Measurements from ENCODE around the gene FBXL16. TPM values are rescaled to one million over a fixed set of nuclear protein-coding genes. Genes with fewer than 3 reads are reported as not detected.

The FBXL16 gene
- total and polyA plus RNA-seq, 2 of the 13 experiments (the other 11 are each of a cell fraction or from before 2014, with no cell fraction given), result 0.22 to 2.0 TPM

- Histone ChIP-seq H3K4me3 (replicated peaks in 1 of 3; ENCODE audit: insufficient read depth in 1 of 3, low read depth in 2 of 3, low read length in 3 of 3) (no peak within 1 kb of the TSS), H3K27me3 (ENCODE audit: control insufficient read depth in 1 of 2, insufficient read depth in 2 of 2, low read length in 2 of 2) (no peaks in the 10 kb centered on the region; a peak in 1 of 5 replicates), H2AFZ (ENCODE audit: low read length) (no peak within 1 kb of the TSS), H3K27ac (ENCODE audit: extremely low read length, insufficient read depth, low read length) (no peak within 1 kb of the TSS), H3K9ac (ENCODE audit: insufficient read depth, low read depth, low read length) (no peak within 1 kb of the TSS), H3K9me3 (ENCODE audit: low read length) (no peaks in the 10 kb centered on the region), H3K79me2 (ENCODE audit: insufficient read depth, low read length) (peaks cover 18% of the 10 kb centered on the region), H3K4me2 (ENCODE audit: low read depth, low read length) (no peak within 1 kb of the TSS), H3K4me1 (ENCODE audit: insufficient read depth, low read length) (peaks cover 23% of the 10 kb centered on the region), H3K36me3 (replicated peaks in 1 of 2; ENCODE audit: control insufficient read depth in 1 of 2, insufficient read depth in 2 of 2, low read length in 2 of 2) (peaks cover 11 to 20% of the 10 kb centered on the region in 2 experiments; a peak in 4 of 5 replicates), H4K20me1 (ENCODE audit: insufficient read depth, low read length) (0 out of 2 replicates have a peak, but pooled peaks cover 3% of the 10 kb centered on the region)
- no peak for DNase-seq (ENCODE audit: low spot score)
- no peak for FAIRE-seq
- ChIA-PET CTCF (ENCODE audit: low intra/inter-chr PET ratio, low total read pairs) (no interaction called here), POLR2A (no interaction called here)
- no peak for TF ChIP-seq RARA (CRISPR knock-in tag; IDR thresholded peaks at IDR 0.05)
- TF ChIP-seq RFX1 (IDR thresholded peaks at IDR 0.05), result peak; percentile 48; the same call in 1 of the 2 replicates
- TF ChIP-seq AGO2 (optimal IDR thresholded peaks at IDR 0.05; ENCODE audit: low read depth, low read length), result peak; percentile 18
- TF ChIP-seq HNRNPL (IDR thresholded peaks at IDR 0.05; ENCODE audit: low read depth, low read length), result 0 out of 2 replicates have a peak, but pooled peaks have one; percentile 17
- peak; percentile 15 for TF ChIP-seq RBFOX2 (IDR thresholded peaks at IDR 0.05; ENCODE audit: low read depth, low read length)
- WGBS (ENCODE audit: low lambda C conversion rate), result 98% methylated on average over 67 of the region's 91 CpGs
- no peak for ATAC-seq
- in situ Hi-C loops (cut with HindIII; ENCODE audit: extremely low pct_ligation_motif_present, low pct_unique_long_range_greater_than_20kb) (no loop called here), intact Hi-C loops (cut with micrococcal nuclease; ENCODE audit: unreplicated experiment) (no loop called here)
- no TSS peak for BruUV-seq (replicated peaks)
Observed at GRCh38 chr16:684071-684794, 21.4 kb downstream of the FBXL16 start, which contains the start of gene JMJD8. Gene JMJD8 (minus strand): TSS chr16:684334. CDS start chr16:684319, 15 bp downstream.

GRCh38 chr16:683396-684070 is 22.1 kb downstream of the FBXL16 start:
- DNase-seq (ENCODE audit: low spot score) (no peak), FAIRE-seq (no peak), ATAC-seq (no peak)
- Histone ChIP-seq H2AFZ (ENCODE audit: low read length) (no peak overlapping the region), H3K4me2 (ENCODE audit: low read depth, low read length) (no peak overlapping the region), H3K4me1 (ENCODE audit: insufficient read depth, low read length) (peaks cover 23% of the 10 kb centered on the region), H4K20me1 (ENCODE audit: insufficient read depth, low read length) (0 out of 2 replicates have a peak, but pooled peaks cover 3% of the 10 kb centered on the region), H3K9ac (ENCODE audit: insufficient read depth, low read depth, low read length) (no peak overlapping the region), H3K79me2 (ENCODE audit: insufficient read depth, low read length) (peaks cover 16% of the 10 kb centered on the region), H3K36me3 (replicated peaks in 1 of 2; ENCODE audit: control insufficient read depth in 1 of 2, insufficient read depth in 2 of 2, low read length in 2 of 2) (peaks cover 11 to 20% of the 10 kb centered on the region in 2 experiments; a peak in 4 of 5 replicates), H3K4me3 (replicated peaks in 1 of 3; ENCODE audit: insufficient read depth in 1 of 3, low read depth in 2 of 3, low read length in 3 of 3) (no peak overlapping the region), H3K27ac (ENCODE audit: extremely low read length, insufficient read depth, low read length) (no peak overlapping the region), H3K27me3 (ENCODE audit: control insufficient read depth in 1 of 2, insufficient read depth in 2 of 2, low read length in 2 of 2) (no peaks in the 10 kb centered on the region; a peak in 1 of 5 replicates), H3K9me3 (ENCODE audit: low read length) (no peaks in the 10 kb centered on the region)
- ChIA-PET CTCF (ENCODE audit: low intra/inter-chr PET ratio, low total read pairs) (no interaction called here), POLR2A (no interaction called here)
- intact Hi-C loops (cut with micrococcal nuclease; ENCODE audit: unreplicated experiment), result no loop called here
- BruUV-seq (replicated peaks), result no TSS peak
- in situ Hi-C loops (cut with HindIII; ENCODE audit: extremely low pct_ligation_motif_present, low pct_unique_long_range_greater_than_20kb), result no loop called here
- 96% methylated on average over 56 of the region's 57 CpGs for WGBS (ENCODE audit: low lambda C conversion rate)
- TF ChIP-seq ZNF709 (CRISPR knock-in tag; IDR thresholded peaks at IDR 0.05) (no peak), ZNF530 (CRISPR knock-in tag; IDR thresholded peaks at IDR 0.05; ENCODE audit: low read depth) (no peak), AGO2 (optimal IDR thresholded peaks at IDR 0.05; ENCODE audit: low read depth, low read length) (peak; percentile 82), AGO1 (IDR thresholded peaks at IDR 0.05; ENCODE audit: low read depth, low read length, poor library complexity, severe bottlenecking) (peak; percentile 15), RBFOX2 (IDR thresholded peaks at IDR 0.05; ENCODE audit: low read depth, low read length) (peak; percentile 68)
